Hematopoietic multipotent progenitor cell treated with erythropoietin and hydrocortisone succinate and interleukin-3 and kit ligand, for 8 days (in vitro differentiated cells): ENCODE results near the gene CD8B2.
"Not testable (repeated sequence)": the region's sequence is repeated elsewhere in the genome, so short reads cannot be mapped to it uniquely, and the experiment has no call there.

Experiments used
- DNase-seq: peaks from one replicate; pipeline ENCODE4 v3.0.0-alpha.2; 2015

The CD8B2 gene

GRCh38 chr2:106553321-106553720, 66.2 kb downstream of the CD8B2 start:
- no peak for DNase-seq

- no peak for DNase-seq
Measured at GRCh38 chr2:106554411-106554810, 67.2 kb downstream of the CD8B2 start.

GRCh38 chr2:106555053-106555452, 67.9 kb downstream of the CD8B2 start:
- DNase-seq: no peak

- not testable (repeated sequence) for DNase-seq
Measured at GRCh38 chr2:106559786-106560185, 72.6 kb downstream of the CD8B2 start.

- no peak for DNase-seq
Measured at GRCh38 chr2:106560773-106561172, 73.6 kb downstream of the CD8B2 start.

- no peak for DNase-seq
Measured at GRCh38 chr2:106561356-106561755, 74.2 kb downstream of the CD8B2 start.

- no peak for DNase-seq
Measured at GRCh38 chr2:106561803-106562202, 74.6 kb downstream of the CD8B2 start.

- DNase-seq: no peak
Measured at GRCh38 chr2:106562268-106563186, 75.4 kb downstream of the CD8B2 start.

GRCh38 chr2:106563195-106563594, 76.0 kb downstream of the CD8B2 start:
- DNase-seq: no peak

- no peak for DNase-seq
Measured at GRCh38 chr2:106565599-106565998, 78.4 kb downstream of the CD8B2 start.

GRCh38 chr2:106566050-106566449, 78.9 kb downstream of the CD8B2 start:
- no peak for DNase-seq

- not testable (repeated sequence) for DNase-seq
Measured at GRCh38 chr2:106566484-106566883, 79.3 kb downstream of the CD8B2 start.

GRCh38 chr2:106570316-106570715, 83.2 kb downstream of the CD8B2 start:
- no peak for DNase-seq
